Activated CD8-positive, alpha-beta memory T cell treated with anti-CD3 and anti-CD28 coated beads for 4 hours (primary cell): Measurements from ENCODE around the gene DPYSL4.

ENCODE experiments used
- DNase-seq, 2 donors: peaks; one replicate each; pipeline ENCODE4 v3.0.0-alpha.2; 2020; ENCODE audit warnings: low read depth in 2 of 2

DPYSL4 gene

DNA sequence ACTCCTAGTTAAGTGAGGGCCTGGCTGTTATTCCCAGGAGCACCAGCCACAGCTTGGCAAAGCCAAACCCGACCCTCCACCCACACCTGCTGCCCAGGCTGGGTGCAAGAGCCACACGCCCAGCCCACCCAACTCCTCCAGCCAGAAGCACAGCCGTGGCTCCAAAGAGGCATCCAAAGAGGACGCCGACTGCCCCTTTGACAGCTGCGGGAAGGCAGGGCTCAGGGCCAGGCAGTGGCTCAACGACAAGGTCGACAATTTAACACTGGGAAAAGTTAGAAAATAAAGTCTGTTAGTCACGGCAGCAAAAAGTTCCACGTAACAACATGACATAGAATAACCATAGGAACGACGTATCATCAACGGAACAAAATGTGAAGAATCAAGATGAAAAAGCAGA lies 54.3 kb downstream of the DPYSL4 start:
- DNase-seq = no peak

DNA sequence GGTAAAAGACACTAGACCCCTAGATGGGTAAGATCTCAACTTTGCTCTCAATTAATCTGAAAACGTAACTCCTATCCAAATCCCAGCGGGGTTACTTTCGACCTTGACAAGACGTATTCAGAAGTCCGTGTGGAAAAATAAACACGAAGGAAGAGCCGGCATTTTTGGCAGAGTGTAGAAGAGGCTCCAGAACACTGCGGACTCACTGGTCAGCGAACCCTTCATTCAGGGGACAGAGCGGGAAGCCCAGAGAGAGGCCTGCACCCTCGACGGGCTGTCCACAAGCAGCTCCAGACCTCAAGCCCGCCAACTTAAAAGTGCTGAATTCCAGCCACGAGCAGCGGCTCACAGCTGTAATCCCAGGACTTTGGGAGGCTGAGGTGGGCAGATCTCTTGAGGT lies 54.7 kb downstream of the DPYSL4 start:
- DNase-seq = no peak

DNA sequence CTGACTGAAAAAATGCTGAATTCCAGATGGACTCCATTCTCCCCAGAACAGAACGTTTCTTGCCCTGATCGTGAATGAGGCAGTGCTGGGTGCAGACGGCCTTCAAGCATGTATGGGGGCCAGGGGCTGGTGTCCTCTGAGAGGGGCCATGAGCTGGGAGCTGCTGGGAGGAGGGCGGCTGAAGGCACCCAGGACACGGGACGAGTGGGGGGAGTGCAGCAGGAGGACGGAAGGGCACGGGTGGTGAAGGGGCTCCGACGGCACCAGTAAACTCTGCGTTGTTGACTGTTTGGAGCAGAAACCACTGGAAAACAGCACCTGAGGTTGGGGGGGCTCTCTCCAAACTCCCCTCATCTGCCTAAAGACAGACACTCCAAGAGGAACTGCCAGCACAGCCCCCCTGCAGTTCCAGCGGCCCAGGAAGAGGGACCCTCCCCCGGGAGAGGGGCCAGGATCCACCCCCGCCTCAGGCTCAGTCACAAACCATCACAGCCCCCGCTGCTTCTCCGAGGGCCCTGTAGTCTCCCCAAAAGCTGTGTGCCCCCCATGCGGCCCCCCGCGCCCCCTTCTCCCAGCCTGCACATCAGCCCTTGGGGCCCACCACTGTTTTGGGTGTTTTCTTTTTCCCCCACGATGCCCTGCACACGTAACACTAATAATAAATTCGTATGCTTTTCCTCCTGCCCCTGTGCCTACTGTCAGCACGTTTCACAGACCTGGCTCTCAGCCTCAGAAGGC lies 55.5 kb downstream of the DPYSL4 start:
- DNase-seq = no peak

DNA sequence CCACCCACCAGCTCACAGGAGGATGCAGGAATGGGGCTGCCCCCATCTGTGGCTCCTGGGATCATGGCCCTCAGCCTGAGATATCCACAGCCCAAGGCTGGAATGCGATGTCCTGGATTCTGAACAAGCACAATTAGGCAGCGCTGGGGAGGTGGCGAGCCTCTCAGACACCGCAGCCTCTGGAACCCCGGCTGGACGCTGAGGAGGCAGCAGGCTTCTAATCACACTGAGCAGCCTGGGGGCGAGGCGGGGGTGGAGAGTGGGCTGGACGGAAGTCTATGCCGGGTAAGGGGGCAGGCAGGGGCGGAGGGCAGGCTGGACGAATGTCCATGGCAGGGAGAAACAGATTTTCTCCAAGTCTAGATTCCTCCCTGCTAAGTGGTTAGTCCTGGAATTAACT lies 56.4 kb downstream of the DPYSL4 start:
- no peak for DNase-seq

DNA sequence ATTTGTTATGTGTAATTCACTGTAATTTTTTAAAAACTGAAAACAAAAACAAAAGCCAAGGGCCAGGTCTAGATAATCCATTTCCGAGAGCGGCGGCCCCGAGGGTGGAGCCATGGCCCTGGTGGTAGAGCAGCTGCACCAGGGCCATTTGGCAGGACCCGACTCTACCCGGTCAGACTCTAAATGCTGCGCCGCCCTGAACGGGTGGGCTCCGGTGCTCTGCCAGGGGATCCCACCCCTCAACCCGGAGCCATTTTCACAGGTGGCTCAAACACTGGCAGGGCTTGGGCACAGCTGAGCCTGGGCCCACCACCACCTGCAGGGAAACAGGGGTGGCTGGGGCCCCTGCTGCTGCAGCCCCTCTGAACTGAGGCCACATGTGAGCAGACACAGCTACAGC lies 56.9 kb downstream of the DPYSL4 start:
- no peak for DNase-seq

DNA sequence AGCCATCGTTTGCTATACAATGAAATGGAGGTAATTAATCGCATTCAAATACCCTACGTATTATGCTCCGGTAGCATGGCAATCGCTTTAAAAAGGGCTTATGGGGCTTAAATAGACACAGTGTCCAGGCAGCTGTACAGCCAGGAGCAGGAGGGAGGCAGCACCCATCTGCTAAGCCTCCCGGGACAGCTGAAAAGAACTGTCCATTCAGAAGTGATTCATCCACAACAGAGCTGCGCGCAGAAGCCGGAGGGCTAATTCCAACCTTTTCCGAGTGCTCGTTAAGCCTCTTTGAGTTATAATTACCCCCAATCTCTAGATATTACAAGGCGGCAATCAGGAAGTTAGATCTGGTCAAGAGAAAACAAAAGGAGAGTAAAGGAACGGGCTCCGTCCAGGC lies 58.3 kb downstream of the DPYSL4 start:
- DNase-seq = no peak

DNA sequence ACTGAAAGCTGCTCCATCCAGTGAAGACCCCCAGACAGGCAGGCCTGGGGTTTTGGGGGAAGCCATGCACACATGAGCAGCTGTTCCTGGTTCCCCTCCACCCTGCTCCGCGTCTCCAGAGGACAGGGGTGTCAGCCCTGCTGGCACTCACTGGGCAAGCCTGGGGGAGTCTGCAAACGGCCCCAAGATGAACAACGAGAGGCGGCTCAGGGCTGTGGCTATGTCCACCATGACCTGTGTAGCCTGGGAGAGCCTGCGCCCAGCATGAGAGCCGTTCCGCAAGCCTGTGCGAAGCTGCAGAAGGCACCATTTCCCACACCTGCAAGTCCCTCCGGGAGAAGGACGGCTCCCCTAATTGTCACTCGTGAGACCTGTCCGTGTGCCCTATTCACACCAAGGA lies 59.5 kb downstream of the DPYSL4 start:
- no peak for DNase-seq

DNA sequence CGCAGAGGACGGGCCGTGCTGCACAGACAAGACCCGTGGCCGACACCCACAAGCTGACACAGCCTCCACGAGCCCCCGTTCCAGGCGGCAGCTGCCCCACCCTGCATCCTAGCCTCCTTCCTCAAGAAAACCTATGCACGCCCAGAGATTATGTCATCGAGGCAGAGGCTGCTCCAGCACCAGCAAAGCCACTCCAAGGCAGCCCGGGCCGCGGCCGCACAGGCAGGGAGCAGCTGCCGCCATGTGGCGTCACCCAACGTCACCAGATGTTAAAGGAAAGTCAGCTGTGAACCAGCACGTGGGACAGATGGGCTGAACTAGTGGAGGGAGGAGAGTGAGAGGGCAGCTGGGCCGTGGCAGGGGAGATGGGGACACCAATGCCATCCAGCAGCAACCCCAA lies 61.2 kb downstream of the DPYSL4 start:
- DNase-seq = no peak

DNA sequence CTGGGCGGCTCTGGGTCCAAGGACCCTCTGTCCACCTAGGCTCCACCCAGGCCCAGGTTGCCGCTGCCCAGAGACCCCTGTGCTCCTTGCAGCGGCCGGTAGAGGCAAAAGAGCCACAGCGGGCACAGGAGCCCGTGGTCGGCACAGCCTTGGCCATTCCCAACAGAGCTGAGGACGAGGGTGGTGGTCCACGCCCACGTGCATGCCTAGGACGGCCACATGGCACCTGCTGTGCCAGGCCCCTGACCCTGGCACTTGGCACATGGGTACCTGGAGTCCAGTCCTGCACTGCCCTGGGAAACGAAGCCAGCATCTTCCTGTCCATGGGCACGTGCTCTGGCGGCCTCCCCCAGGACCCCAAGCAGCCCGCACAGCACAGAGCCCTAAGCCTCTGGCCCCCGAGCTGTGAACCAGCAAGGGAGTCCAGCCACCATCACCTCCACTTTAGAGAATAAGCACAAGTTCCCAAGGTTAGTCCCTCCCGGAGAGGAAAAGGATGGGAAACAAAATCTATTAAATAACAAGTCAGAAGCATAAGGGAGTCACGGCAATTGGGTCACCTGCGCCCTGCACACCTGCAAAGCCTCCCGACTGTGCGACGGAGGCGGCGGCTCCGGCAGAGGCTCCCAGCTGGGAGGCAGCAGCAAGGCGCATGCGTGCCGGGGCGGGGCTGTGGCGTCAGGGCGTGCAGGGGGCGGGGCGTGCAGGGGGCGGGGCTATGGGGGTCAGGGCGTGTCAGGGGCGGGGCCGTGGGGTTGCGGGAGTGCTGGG lies 61.9 kb downstream of the DPYSL4 start:
- peak in 1 of 2 donors; percentile 30 for DNase-seq

DNA sequence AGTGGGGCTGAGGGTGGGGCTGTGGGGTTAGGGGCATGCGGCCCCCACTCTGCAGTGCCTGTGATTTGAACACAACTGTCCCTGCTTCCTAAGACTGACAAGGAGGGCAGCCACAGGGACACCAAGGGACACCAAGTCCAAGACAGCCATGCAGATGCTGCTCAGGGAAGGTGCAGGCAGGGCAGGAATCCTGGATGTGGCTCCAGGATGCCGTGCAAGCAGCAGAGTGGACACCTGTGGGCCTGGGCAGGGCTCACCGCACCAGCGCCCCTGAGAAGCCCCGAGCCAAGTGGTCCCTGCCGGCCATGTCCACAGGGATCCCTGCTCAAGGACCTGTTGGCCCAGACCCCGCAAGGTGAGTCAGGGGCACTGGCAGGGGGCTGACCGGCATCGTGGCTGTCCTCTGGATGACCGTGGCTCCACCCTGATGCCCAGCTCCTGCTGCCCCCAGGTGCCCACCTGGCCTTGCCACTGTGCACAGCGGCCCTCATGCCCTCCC lies 62.5 kb downstream of the DPYSL4 start:
- DNase-seq = no peak

DNA sequence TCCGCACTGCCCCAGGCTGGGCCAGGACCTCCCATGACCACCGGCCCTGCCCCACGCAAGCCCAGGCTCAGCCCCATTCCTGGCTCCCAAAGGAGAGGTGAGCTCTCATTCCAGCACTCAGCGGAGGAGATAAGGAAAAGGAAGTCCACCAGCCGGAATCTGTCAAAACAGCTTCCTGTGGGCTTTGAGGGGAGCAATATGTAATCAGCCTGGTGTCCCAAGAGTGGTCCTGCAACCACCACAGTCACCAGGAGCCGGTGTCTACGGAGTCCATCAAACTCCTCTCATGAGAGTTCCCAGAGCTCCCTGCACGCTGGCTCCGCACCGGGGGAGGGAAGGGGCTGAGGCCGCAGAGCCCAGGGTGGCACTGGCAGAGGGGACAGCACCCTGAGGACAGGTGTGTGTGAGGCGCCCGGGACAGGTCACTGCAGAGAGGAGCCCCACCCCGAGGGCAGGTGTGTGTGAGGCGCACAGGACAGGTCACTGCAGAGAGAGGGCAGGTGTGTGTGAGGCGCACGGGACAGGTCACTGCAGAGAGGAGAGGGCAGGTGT lies 63.2 kb downstream of the DPYSL4 start:
- DNase-seq = no peak

DNA sequence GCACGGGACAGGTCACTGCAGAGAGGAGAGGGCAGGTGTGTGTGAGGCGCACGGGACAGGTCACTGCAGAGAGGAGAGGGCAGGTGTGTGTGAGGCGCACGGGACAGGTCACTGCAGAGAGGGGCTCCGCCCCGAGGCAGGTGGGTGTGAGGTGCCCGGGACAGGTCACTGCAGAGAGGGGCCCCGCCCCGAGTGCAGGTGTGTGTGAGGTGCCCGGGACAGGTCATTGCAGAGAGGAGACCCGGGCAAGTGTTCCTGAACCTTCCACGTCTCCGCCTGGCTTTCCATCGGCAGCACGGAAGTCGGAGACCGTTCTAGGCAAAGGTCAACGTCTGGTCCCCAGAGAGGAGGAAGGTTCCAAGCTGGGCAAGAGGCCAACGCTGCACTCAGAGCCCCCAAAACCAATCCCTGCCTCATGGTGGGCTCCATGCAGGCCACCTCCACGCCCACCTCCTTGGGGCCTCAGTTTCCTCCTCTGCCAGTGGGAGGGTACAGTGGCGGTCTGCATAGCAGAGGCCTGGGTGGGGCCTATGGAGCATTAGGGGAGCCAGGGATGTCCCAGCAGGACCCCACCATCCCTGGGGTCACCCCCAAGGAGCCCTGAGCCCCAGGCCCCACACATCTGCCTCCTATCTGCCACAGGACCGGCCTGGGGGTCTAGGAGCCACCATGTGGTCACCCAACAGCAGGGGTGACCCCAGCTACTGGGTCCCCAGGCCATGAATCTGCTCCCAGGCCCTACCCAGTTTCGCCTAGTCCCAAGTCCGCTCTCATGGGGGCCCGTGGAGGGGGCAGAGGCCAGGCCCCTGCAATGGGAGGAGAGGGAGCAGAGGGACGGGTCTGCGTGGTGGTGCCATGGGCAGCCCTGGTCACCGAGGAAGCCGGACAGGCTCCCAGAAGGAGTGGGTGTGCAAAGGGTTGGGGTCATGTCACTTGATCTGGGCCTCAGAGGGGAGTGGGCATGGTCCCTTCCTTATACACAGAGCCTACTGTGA lies 64.0 kb downstream of the DPYSL4 start:
- no peak for DNase-seq

DNA sequence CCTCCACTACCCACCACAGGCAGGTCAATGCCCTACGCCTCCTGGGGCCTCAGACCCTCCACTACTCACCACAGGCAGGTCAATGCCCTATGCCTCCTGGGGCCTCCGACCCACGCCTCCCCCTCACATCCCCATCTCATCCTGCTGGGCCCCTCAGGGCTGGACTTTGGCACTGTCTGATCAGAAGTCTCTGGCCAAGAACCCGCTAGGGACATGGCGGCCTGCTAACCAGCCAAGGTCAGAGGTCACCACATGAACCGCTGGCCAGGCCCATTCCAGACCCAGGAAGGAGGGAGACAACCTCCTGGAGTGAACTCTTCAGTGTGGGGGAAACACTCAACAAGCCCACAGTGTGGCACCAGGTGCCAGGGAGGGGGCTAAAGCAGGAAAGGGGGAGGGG lies 65.2 kb downstream of the DPYSL4 start:
- no peak for DNase-seq

DNA sequence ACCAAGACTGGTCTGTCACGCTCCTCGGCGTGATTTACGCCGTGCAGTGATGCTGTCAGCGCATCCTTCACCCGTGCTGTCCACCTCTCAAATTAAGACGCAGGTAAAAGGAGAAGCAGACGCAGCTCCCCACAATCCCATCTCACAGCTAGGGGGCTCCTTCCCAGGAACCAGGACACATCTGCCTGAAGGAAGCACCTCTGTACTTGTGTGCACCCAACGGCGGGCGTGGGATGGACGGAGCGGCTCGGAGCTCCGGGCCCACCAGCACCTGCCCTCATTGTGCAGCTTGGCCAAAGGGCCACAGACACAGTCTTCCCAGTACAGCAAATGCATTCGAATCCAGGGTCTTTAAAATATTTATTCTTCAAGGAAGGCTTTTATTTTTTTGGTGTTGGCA lies 65.7 kb downstream of the DPYSL4 start:
- DNase-seq = no peak

DNA sequence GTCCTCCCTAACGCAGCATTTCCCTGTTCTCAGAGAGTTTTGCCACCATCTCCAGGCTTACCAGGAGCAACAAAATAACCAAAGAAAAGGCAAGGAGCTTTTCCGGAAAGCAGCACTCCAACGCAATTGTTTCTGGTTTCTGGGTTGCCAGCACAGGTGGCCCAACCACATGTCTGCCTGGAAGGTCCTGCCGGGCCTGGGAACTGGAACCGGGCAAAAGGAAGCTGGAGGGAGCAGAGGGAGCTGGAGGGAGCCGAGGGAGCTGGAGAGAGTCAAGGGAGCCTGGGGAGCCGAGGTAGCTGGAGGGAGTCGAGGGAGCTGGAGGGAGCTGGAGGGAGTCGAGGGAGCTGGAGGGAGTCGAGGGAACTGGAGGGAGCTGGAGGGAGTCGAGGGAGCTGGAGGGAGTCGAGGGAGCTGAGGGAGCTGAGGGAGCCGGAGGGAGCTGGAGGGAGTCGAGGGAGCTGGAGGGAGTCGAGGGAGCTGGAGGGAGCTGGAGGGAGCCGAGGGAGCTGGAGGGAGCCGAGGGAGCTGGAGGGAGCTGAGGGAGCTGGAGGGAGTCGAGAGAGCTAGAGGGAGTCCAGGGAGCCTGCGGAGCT lies 66.4 kb downstream of the DPYSL4 start:
- no peak for DNase-seq

DNA sequence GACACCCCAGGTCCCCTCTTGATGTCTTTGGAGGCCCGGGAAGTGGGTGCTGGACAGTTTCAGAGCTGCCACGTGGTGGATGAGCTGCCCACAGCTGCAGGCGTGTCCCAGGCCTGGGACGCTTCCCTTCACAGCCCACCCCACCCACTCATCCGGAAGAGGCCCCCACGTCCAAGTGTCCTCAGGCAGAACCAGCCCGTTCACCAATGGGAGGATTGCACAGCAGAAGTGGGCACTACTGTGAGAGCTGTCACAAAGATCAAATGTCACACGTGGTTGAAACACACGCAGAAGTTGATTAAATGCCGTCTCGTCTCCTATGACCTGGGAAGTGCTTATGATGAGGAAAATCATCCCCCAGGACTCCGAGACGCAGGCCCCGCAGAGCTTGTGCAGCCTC lies 68.1 kb downstream of the DPYSL4 start:
- DNase-seq = no peak
